H9 (cell line): Measurements from ENCODE around the gene NDUFA6. TPM values are rescaled to one million over a fixed set of nuclear protein-coding genes. Genes with fewer than 3 reads are reported as not detected.

Source experiments
- DNase-seq: peaks from one replicate; pipeline ENCODE4 v3.0.0-alpha.2; 2017
- H2AFZ ChIP-seq: one replicate; pipeline ENCODE4 v1.6.1; 2013; ENCODE audit warnings: mild to moderate bottlenecking, low read length, control low read depth, moderate library complexity
- H2AK5ac ChIP-seq: 2 replicates; pipeline ENCODE4 v1.6.1; 2013; ENCODE audit warnings: low read length, control low read depth, mixed read lengths; ENCODE audit not compliant: insufficient read length
- H2BK120ac ChIP-seq: one replicate; pipeline ENCODE4 v1.6.1; 2013; ENCODE audit warnings: low read depth, mild to moderate bottlenecking, low read length, control low read depth, inconsistent platforms; ENCODE audit not compliant: poor library complexity, severe bottlenecking
- H2BK12ac ChIP-seq: 2 replicates; pipeline ENCODE4 v1.6.1; 2013; ENCODE audit warnings: low read length, control low read depth, mixed read lengths, low read depth; ENCODE audit not compliant: insufficient read length
- H2BK15ac ChIP-seq: 2 replicates; pipeline ENCODE4 v1.6.1; 2013; ENCODE audit warnings: low read depth, low read length, control low read depth
- H2BK20ac ChIP-seq: one replicate; pipeline ENCODE4 v1.6.1; 2013; ENCODE audit warnings: low read depth, mild to moderate bottlenecking, low read length, control low read depth, inconsistent platforms; ENCODE audit not compliant: poor library complexity, severe bottlenecking
- H2BK5ac ChIP-seq: 2 replicates; pipeline ENCODE4 v1.6.1; 2013; ENCODE audit warnings: low read length, control low read depth, mixed read lengths; ENCODE audit not compliant: insufficient read length
- H3K14ac ChIP-seq: 2 replicates; pipeline ENCODE4 v1.6.1; 2013; ENCODE audit warnings: low read length, control low read depth; ENCODE audit not compliant: insufficient read depth
- H3K18ac ChIP-seq: 2 replicates; pipeline ENCODE4 v1.6.1; 2013; ENCODE audit warnings: low read depth, mild to moderate bottlenecking, mixed read lengths, low read length, control low read depth; ENCODE audit not compliant: insufficient read length
- H3K23ac ChIP-seq: 2 replicates; pipeline ENCODE4 v1.6.1; 2013; ENCODE audit warnings: low read length, control low read depth, mixed read lengths, low read depth; ENCODE audit not compliant: insufficient read length
- H3K23me2 ChIP-seq: 2 replicates; pipeline ENCODE4 v1.6.1; 2013; ENCODE audit warnings: low read depth, mild to moderate bottlenecking, mixed read lengths, low read length, control low read depth; ENCODE audit not compliant: insufficient read length, poor library complexity, severe bottlenecking
- H3K27ac ChIP-seq: 2 replicates; pipeline ENCODE4 v1.5.1; 2013; ENCODE audit warnings: low read length, control low read depth, mixed read lengths, low read depth; ENCODE audit not compliant: insufficient read length
- H3K27me3 ChIP-seq: 2 replicates; pipeline ENCODE4 v1.6.1; 2013; ENCODE audit warnings: low read length, control low read depth, inconsistent platforms; ENCODE audit not compliant: insufficient read depth
- H3K4ac ChIP-seq: 2 replicates; pipeline ENCODE4 v1.6.1; 2013; ENCODE audit warnings: low read depth, mild to moderate bottlenecking, control low read depth, inconsistent platforms, low read length, moderate library complexity
- H3K4me1 ChIP-seq: 2 replicates; pipeline ENCODE4 v1.6.1; 2013; ENCODE audit warnings: low read length, control low read depth, inconsistent platforms; ENCODE audit not compliant: insufficient read depth
- H3K4me2 ChIP-seq: 2 replicates; pipeline ENCODE4 v1.6.1; 2013; ENCODE audit warnings: low read length, control low read depth, mixed read lengths; ENCODE audit not compliant: insufficient read length, insufficient read depth
- H3K56ac ChIP-seq: 2 replicates; pipeline ENCODE4 v1.6.1; 2013; ENCODE audit warnings: low read depth, mild to moderate bottlenecking, mixed read lengths, low read length, control low read depth; ENCODE audit not compliant: insufficient read length
- H3K79me1 ChIP-seq: 2 replicates; pipeline ENCODE4 v1.6.1; 2013; ENCODE audit warnings: low read depth, mild to moderate bottlenecking, moderate library complexity, low read length, control low read depth, inconsistent platforms; ENCODE audit not compliant: insufficient read depth, poor library complexity, severe bottlenecking
- H3K79me2 ChIP-seq: 2 replicates; pipeline ENCODE4 v1.6.1; 2013; ENCODE audit warnings: low read length, control low read depth, inconsistent platforms; ENCODE audit not compliant: insufficient read depth
- H3K9ac ChIP-seq: 2 replicates; pipeline ENCODE4 v1.6.1; 2013; ENCODE audit warnings: low read length, control low read depth, mixed read lengths; ENCODE audit not compliant: insufficient read length; ENCODE audit errors: extremely low read depth
- H3K9me3 ChIP-seq: one replicate; pipeline ENCODE4 v1.6.1; 2013; ENCODE audit warnings: low read depth, low read length, inconsistent platforms; ENCODE audit not compliant: control insufficient read depth
- H3T11ph ChIP-seq: one replicate; pipeline ENCODE4 v1.6.1; 2013; ENCODE audit warnings: mild to moderate bottlenecking, low read length, control low read depth, inconsistent platforms
- H4K20me1 ChIP-seq: one replicate; pipeline ENCODE4 v1.6.1; 2013; ENCODE audit not compliant: control insufficient read depth, insufficient read length, insufficient read depth
- H4K5ac ChIP-seq: 2 replicates; pipeline ENCODE4 v1.6.1; 2013; ENCODE audit warnings: low read depth, mild to moderate bottlenecking, mixed read lengths, low read length, control low read depth; ENCODE audit not compliant: insufficient read length
- H4K8ac ChIP-seq: replicated peaks from 2 replicates; pipeline ENCODE4 v1.6.1; 2013; ENCODE audit warnings: low read length, control low read depth, mixed read lengths, low read depth; ENCODE audit not compliant: insufficient read length
- H4K91ac ChIP-seq: 2 replicates; pipeline ENCODE4 v1.6.1; 2013; ENCODE audit warnings: low read depth, mild to moderate bottlenecking, moderate library complexity, mixed read lengths, low read length, control low read depth; ENCODE audit not compliant: insufficient read length
- H3K27ac Mint-ChIP-seq, 3 experiments: 2 replicates in 2 of 3; 3 replicates in 1 of 3; pipeline ENCODE4 v1.8.0; 2020 to 2021; ENCODE audit warnings: mixed read lengths in 3 of 3, mild to moderate bottlenecking in 1 of 3, moderate library complexity in 1 of 3
- H3K27me3 Mint-ChIP-seq: 2 replicates; pipeline ENCODE4 v1.8.0; 2021; ENCODE audit warnings: low read depth, mild to moderate bottlenecking, moderate library complexity, mixed read lengths
- H3K36me3 Mint-ChIP-seq, 3 experiments: 2 replicates in 2 of 3; 3 replicates in 1 of 3; pipeline ENCODE4 v1.8.0; 2020 to 2021; ENCODE audit warnings: low read depth in 3 of 3, mixed read lengths in 3 of 3; ENCODE audit not compliant: insufficient read depth in 1 of 3
- H3K4me1 Mint-ChIP-seq, 2 experiments: 2 replicates each; pipeline ENCODE4 v1.8.0; 2020; ENCODE audit warnings: mixed read lengths in 2 of 2
- H3K4me3 Mint-ChIP-seq, 2 experiments: 2 replicates in 1 of 2; 3 replicates in 1 of 2; pipeline ENCODE4 v1.8.0; 2020 to 2021; ENCODE audit warnings: mild to moderate bottlenecking in 2 of 2, mixed read lengths in 2 of 2, moderate library complexity in 1 of 2
- H3K9me3 Mint-ChIP-seq, 2 experiments: 2 replicates in 1 of 2; 3 replicates in 1 of 2; pipeline ENCODE4 v1.8.0; 2020; ENCODE audit warnings: mild to moderate bottlenecking in 2 of 2, mixed read lengths in 2 of 2, moderate library complexity in 1 of 2
- WGBS: extraction: QIAGEN DNeasy Blood & Tissue Kit; methylation state at CpG from one replicate; pipeline ENCODE4 v1.1.7; 2013; ENCODE audit warnings: missing lambda C conversion rate, low lambda C conversion rate, mixed read lengths; ENCODE audit not compliant: insufficient read length; ENCODE audit errors: extremely low coverage; 5-methylcytosine and 5-hydroxymethylcytosine counted together
- total RNA-seq: library from RNA; stranded (reverse); gene quantifications from 2 replicates; pipeline ENCODE4 v1.2.1, GENCODE V29; 2021
- TF ChIP-seq, protein P1 (sequence below): fragments of 200-600 bp; sonication (generic); conservative IDR thresholded peaks from 3 replicates; pipeline ENCODE4 v1.8.0; 2021; ENCODE audit warnings: antibody characterized with exemption, mild to moderate bottlenecking

The NDUFA6 gene
- total RNA-seq, 1 experiment from 2014 or later = 91.7 TPM

DNA sequence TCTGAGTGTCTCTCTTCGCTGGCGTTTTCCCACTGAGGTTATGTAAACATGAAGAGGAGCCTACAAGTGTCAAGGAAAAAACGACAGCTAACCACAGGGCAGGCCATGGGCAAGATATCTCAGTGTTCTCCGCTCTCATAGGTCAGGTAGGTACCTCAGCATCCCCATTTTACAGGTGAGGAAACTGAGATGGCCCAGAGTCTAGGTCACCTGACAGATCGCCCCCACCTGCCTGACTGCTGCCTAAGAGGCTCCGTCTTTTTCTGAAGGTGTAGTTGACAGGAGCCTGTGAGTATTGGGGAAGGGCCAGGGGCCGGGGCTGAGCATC lies 847 bp upstream of the NDUFA6 start:
- Histone ChIP-seq H2AK5ac (no peak overlapping the region), H3K9ac (no peak overlapping the region), H3K9me3 (no peaks in the 10 kb centered on the region), H4K8ac (no peak overlapping the region), H3K18ac (no peak overlapping the region), H3K56ac (no peak overlapping the region), H2AFZ (no peak overlapping the region), H3K14ac (no peak overlapping the region), H3K4me1 (no peaks in the 10 kb centered on the region; the same call in 1 of the 2 replicates), H3K79me1 (peaks cover 3% of the 10 kb centered on the region), H2BK12ac (no peak overlapping the region), H3K4me2 (peak overlapping the region; percentile 68), H2BK120ac (no peak overlapping the region), H3K4ac (no peak overlapping the region), H2BK20ac (no peak overlapping the region), H4K20me1 (no peaks in the 10 kb centered on the region), H2BK15ac (no peak overlapping the region), H4K91ac (no peak overlapping the region), H3T11ph (no peak overlapping the region), H3K79me2 (no peaks in the 10 kb centered on the region; the same call in 1 of the 2 replicates), H3K23ac (no peak overlapping the region), H4K5ac (no peak overlapping the region), H3K23me2 (peaks cover 6% of the 10 kb centered on the region), H2BK5ac (no peak overlapping the region), H3K27me3 (no peaks in the 10 kb centered on the region), H3K27ac (no peak overlapping the region)
- Mint-ChIP-seq H3K4me3 (peak overlapping the region; percentile 95 to 96), H3K27ac (no peak overlapping the region), H3K36me3 (peaks cover 21 to 25% (median 24%) of the 10 kb centered on the region in 3 experiments), H3K9me3 (peaks cover 10 to 11% of the 10 kb centered on the region in 2 experiments; a peak in 4 of 5 replicates), H3K4me1 (peaks cover 4 to 15% of the 10 kb centered on the region in 2 experiments), H3K27me3 (peaks cover 19% of the 10 kb centered on the region)
- no CpG with 5 or more reads among the region's 7 CpGs for WGBS
- TF ChIP-seq, protein P1, sequence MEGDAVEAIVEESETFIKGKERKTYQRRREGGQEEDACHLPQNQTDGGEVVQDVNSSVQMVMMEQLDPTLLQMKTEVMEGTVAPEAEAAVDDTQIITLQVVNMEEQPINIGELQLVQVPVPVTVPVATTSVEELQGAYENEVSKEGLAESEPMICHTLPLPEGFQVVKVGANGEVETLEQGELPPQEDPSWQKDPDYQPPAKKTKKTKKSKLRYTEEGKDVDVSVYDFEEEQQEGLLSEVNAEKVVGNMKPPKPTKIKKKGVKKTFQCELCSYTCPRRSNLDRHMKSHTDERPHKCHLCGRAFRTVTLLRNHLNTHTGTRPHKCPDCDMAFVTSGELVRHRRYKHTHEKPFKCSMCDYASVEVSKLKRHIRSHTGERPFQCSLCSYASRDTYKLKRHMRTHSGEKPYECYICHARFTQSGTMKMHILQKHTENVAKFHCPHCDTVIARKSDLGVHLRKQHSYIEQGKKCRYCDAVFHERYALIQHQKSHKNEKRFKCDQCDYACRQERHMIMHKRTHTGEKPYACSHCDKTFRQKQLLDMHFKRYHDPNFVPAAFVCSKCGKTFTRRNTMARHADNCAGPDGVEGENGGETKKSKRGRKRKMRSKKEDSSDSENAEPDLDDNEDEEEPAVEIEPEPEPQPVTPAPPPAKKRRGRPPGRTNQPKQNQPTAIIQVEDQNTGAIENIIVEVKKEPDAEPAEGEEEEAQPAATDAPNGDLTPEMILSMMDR = no peak
- DNase-seq = no peak
